Hematopoietic multipotent progenitor cell treated with erythropoietin and hydrocortisone succinate and interleukin-3 and kit ligand, for 15 days (in vitro differentiated cells): ENCODE results near the gene MTFP1.

ENCODE experiments used
- DNase-seq: peaks from one replicate; pipeline ENCODE4 v3.0.0-alpha.2; 2015; ENCODE audit warnings: low spot score

Gene MTFP1

GRCh38 chr22:30426388-30427353, 1.1 kb downstream of the MTFP1 start:
- peak; percentile 92 for DNase-seq

GRCh38 chr22:30427871-30428270, 2.3 kb downstream of the MTFP1 start:
- no peak for DNase-seq

DNA sequence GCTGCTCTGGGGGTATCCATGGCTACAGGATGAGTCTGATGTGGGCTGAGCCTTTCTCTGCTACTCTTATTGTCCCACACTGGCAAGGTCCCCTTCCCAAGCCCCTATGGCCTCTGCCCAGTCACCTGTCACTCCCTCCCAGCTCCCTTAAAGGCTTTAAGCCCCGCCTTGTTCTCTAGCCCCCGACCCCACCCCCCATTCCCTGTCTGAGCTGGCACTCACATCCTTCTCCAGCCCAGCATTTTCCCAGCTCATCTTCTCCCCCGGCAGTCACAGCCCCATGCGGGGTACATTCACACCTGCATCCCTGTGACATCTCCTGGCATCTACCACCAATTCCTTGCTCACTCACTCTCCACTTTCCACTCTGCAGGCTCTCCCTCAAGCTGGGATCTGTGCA, 4.3 kb downstream of the MTFP1 start:
- DNase-seq = no peak

DNA sequence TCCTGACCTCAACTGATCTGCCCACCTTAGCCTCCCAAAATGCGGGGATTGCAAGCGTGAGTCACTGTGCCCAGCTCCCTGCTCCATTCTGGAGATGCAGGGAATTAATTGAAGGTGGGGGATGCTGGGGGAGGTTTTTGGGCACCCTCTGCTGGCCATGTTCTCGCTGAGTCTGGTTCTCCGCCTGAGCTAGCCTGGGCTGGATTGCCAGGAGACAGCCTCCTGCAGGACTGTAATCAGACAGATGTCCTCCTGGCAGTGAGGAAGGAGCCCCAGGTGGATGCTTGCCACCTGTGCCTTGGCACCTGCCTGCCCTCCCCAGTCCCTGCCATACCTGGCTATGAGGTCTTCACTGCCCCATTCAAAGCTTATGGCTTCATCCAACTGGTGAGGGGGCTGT, 5.4 kb downstream of the MTFP1 start:
- DNase-seq = no peak

DNA sequence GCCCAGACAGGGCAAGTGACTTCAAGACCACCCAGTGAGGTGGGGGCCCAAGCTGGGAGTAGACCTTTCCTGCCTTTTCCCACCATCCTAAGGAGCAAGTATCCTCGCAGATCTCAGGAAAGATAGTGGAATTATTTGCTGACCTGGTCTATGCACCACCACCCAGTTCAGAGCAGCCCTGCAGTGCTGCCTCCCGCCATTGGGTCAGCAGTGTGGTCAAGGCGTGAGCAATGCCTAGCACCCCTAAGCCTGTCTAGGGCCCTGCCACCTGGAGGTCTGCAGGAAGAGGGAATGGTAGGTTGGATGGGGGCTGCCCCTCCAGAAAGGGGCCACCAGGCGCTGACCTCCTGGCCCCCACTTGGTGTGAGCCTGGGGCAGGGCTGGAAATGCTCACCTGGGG, 6.5 kb downstream of the MTFP1 start:
- no peak for DNase-seq

DNA sequence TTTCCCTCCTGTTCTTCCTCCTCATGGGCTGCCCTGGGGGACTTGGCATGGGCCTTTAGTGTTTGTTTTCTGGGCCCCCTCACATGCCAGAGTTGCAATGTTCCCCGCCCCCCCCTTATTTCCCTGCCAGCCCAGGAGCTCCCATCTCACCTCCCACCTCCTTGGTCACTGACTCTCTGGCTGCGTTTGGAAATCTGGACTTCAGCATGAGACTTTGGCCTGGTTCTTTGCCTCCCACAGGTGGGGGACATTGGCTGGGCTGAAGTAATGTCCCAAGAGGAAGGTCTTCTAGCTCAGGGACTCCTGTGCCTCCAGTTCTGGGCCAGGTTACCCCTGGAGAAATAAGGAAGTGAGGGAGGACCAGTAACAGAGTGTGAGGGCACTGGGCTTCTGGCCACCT, 7.0 kb downstream of the MTFP1 start:
- DNase-seq = no peak

DNA sequence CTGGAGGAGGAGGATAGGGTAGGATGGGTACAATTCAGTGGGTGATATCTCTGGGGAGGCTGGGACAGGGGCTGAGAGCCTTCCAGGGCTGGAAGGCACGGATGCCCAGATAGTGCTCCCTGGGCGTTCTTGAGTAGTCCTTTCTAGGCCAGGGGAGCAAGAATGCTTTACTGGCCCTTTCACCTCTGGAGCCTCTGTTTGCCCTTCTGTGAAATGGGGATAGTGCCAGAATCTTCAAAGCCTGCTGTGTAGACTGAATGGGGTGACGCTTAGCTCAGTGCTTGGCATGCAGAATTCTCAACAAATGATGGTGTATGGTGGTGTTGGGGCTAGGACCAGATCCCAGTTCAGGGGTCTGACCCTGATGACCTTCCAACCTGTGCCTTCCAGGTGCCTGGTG, 7.7 kb downstream of the MTFP1 start:
- no peak for DNase-seq

DNA sequence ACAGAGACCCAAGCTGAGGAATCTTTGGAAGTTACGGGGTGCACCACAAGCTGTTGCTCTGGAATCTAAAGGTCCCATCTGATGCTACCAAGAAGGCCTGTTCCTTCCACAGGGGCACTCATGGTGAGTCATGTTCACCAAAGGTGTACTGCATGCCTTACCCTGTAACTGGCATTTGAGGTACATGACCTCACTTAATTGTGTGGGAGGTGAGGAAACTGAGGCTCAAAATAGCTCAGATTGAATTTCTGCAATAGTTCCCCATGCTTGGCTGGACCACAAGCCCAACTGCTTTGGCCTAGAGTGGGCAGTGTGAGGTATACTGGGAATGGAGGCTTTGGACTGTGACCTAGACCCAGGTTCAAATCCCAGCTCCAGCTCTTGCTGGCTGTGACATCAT, 8.2 kb downstream of the MTFP1 start:
- DNase-seq = no peak

- no peak for DNase-seq
Observed at GRCh38 chr22:30434843-30435242, 9.3 kb downstream of the MTFP1 start.

DNA sequence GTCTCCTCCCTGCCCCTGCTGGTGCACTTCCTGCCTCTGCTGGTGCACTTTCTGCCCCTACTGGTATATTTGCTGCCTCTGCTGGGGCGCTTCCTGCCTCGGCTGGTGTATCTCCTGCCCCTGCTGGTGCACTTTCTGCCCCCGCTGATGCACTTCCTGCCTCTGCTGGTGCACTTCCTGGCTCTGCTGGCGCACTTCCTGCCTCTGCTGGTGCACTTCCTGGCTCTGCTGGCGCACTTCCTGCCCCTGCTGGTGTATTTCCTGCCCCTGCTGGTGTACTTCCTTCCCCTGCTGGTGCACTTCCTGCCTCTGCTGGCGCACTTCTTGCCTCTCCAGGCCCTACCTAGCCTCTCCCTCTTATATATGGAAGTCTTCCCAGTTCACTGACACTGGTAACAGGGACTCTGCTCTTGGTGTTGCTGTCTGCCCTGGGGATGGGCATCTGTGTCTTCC, 10.1 kb downstream of the MTFP1 start:
- DNase-seq = no peak

- no peak for DNase-seq
Observed at GRCh38 chr22:30436196-30436595, 10.6 kb downstream of the MTFP1 start.

DNA sequence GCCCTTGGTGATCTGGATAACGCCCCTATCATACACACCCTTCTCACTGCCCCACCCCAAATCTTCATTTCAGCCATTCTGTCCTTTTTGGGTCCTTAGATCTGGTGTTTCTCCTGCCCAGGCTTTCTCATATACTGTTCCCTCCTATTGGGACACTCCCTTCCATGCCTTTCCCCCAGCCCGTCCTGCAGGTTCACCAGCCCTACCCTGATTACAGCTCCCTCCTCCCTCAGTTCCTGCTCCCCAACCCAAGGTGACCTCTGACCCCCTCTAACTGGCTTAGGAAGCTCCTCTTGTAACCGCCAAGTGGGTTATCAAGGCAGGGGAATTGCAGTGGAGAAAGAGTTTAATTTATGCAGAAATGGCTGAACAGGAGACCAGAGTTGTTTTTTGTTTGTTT, 13.0 kb downstream of the MTFP1 start:
- no peak for DNase-seq

DNA sequence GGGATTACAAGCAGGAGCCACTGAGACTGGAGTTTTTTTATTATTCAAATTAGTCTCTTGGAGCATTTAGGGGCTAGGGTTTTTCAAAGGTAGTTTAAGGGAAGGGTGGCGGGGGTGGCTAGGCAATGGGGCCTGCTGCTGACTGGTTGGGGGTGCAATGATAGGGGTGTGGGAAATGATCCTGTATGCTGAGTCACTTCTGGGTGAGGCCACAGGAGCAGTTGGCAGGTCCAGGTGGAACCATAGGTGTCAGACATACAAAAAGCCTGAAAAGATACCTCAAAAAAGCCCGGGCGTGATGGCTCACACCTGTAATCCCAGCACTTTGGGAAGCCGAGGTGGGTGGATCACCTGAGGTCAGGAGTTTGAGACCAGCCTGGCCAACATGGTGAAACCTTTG, 13.7 kb downstream of the MTFP1 start:
- no peak for DNase-seq

- no peak for DNase-seq
Observed at GRCh38 chr22:30439836-30440235, 14.3 kb downstream of the MTFP1 start.

- no peak for DNase-seq
Observed at GRCh38 chr22:30441088-30441487, 15.5 kb downstream of the MTFP1 start.

GRCh38 chr22:30444632-30445437, 19.3 kb downstream of the MTFP1 start:
- DNase-seq = peak; percentile 83

DNA sequence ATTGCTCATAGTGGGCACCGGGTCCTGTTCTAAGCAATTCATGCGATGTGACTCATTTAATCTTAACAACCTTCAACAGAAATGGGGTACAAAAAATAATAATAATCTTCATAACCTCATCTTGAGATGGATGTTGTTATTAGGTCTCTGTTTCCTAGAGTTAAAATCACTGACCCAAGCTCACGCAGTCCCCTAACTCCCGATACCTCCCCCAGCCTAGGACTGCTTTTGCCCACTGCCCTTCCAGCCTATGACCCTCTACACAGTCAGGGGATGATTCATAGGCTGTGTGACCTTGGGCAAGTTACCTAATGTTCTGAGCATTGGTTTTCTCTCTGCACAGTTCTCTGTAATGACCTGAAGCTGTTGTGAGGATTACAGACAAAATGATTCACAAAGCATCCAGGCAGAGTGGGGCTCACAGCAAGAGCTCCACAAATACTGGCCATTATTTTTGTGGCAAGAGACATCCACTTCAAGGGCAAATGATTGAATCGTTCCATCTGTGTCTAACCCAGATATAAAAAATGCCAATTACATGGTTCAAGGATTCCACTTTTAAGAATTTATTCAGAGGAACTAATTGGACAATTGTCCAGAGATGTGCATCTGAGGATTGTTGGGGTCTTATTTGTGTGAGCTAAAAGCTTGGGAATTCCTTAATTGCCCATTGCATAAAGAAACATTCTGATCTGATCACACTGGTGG, 20.0 kb downstream of the MTFP1 start:
- no peak for DNase-seq

GRCh38 chr22:30447656-30448055, 22.1 kb downstream of the MTFP1 start:
- peak; percentile 89 for DNase-seq

- DNase-seq = peak; percentile 86
Observed at GRCh38 chr22:30451488-30451887, 25.9 kb downstream of the MTFP1 start.

DNA sequence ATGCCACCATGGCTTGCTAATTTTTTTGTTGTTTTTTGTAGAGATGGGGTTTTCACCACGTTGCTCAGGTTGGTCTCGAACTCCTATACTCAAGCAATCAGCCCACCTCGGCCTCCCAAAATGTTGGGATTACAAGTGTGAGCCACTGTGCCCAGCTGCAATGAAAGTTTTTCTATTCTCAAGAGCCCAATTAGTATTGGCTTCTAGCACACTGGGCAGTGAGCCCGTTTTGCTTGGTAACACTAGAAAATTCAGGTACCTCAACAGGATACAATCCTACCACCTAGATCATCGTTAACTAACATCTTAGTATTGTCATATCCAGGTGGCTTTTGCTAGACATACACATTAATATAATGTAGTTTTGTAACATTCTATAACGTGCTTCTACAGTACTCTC, 27.3 kb downstream of the MTFP1 start:
- DNase-seq = no peak

- peak; percentile 68 for DNase-seq
Observed at GRCh38 chr22:30453731-30454510, 28.4 kb downstream of the MTFP1 start.
